GM21786 (cell line): ENCODE results near the gene PSTPIP2.

Source experiments
- ATAC-seq: cut with Tn5 transposase; IDR thresholded peaks from one replicate; pipeline ENCODE4 v1.9.1; 2021; ENCODE audit not compliant: unreplicated experiment

The PSTPIP2 gene

GRCh38 chr18:45938488-45938935 lies 133.5 kb downstream of the PSTPIP2 start:
- ATAC-seq: no peak

- no peak for ATAC-seq
Observed at GRCh38 chr18:45935591-45936335, 136.3 kb downstream of the PSTPIP2 start.
